ENCODE results near the gene DNHD1.
A peak's percentile ranks its signal among the peaks of the same experiment; 100 is the strongest.

Gene DNHD1

GRCh38 chr11:6566704-6567370 is 69.8 kb downstream of the DNHD1 start:
- no peak overlapping the region for H3K4me3 ChIP-seq (ENCODE audit: low read depth, low read length)
- DNase-seq (ENCODE audit: low read depth) = no peak
- TF ChIP-seq CTCF (IDR thresholded peaks at IDR 0.05; ENCODE audit: control insufficient read depth, extremely low read depth, insufficient read depth) = no peak

- peak; percentile 75 for DNase-seq (ENCODE audit: low read depth)
- no peak for TF ChIP-seq CTCF (IDR thresholded peaks at IDR 0.05; ENCODE audit: control insufficient read depth, extremely low read depth, insufficient read depth)
These were observed 70.3 kb downstream of the DNHD1 start for GRCh38 chr11:6567371-6567745.

GRCh38 chr11:6568191-6568918 is 71.3 kb downstream of the DNHD1 start:
- peak; percentile 76 for DNase-seq (ENCODE audit: low read depth)
- H3K4me3 ChIP-seq (ENCODE audit: low read depth, low read length) = no peak overlapping the region
- TF ChIP-seq CTCF (IDR thresholded peaks at IDR 0.05; ENCODE audit: control insufficient read depth, extremely low read depth, insufficient read depth) = no peak

More at GRCh38 chr11:6567371-6567745, 70.3 kb downstream of the DNHD1 start:
- no peak overlapping the region for H3K4me3 ChIP-seq (ENCODE audit: low read depth, low read length)

- no peak for TF ChIP-seq CTCF (IDR thresholded peaks at IDR 0.05; ENCODE audit: control insufficient read depth, extremely low read depth, insufficient read depth)
- no peak for DNase-seq (ENCODE audit: low read depth)
- H3K4me3 ChIP-seq (ENCODE audit: low read depth, low read length) = no peak overlapping the region
These were observed 72.6 kb downstream of the DNHD1 start for GRCh38 chr11:6569706-6570105.

- no peak overlapping the region for H3K4me3 ChIP-seq (ENCODE audit: low read depth, low read length)
- no peak for TF ChIP-seq CTCF (IDR thresholded peaks at IDR 0.05; ENCODE audit: control insufficient read depth, extremely low read depth, insufficient read depth)
- no peak for DNase-seq (ENCODE audit: low read depth)
These were observed 73.8 kb downstream of the DNHD1 start for GRCh38 chr11:6570691-6571427.

GRCh38 chr11:6571434-6572008 is 74.4 kb downstream of the DNHD1 start:
- H3K4me3 ChIP-seq (ENCODE audit: low read depth, low read length) = no peak overlapping the region
- no peak for DNase-seq (ENCODE audit: low read depth)
- no peak for TF ChIP-seq CTCF (IDR thresholded peaks at IDR 0.05; ENCODE audit: control insufficient read depth, extremely low read depth, insufficient read depth)
